ENCODE measurements around the gene DECR2. TPM values are rescaled to one million over a fixed set of nuclear protein-coding genes. Genes with fewer than 3 reads are reported as not detected.

DECR2 gene
- total and polyA plus RNA-seq, 9 of the 15 experiments (the other 6 are each of a cell fraction or from before 2014, with no cell fraction given), result 1.0 to 31.9 (median 10.3) TPM

DNA sequence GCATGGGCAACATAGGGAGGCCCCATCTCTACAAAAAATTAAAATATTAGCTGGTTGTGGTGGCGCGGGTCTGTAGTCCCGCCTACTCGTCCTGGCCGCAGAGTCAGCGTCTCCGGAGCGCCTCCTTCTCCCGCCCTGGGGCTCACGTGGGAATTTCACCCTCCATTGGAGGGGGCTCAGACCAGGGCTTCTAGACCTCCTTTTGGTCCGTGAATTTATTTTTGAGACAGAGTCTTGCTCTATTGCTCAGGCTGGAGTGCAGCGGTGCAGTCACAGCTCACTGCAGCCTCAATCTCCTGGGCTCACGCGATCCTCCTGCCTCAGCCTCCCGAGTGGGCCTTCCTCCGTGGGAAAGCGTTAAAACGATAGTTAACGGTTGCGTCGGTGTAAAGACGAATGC is 5.1 kb upstream of the DECR2 start (continued):
- TF ChIP-seq, protein P1, sequence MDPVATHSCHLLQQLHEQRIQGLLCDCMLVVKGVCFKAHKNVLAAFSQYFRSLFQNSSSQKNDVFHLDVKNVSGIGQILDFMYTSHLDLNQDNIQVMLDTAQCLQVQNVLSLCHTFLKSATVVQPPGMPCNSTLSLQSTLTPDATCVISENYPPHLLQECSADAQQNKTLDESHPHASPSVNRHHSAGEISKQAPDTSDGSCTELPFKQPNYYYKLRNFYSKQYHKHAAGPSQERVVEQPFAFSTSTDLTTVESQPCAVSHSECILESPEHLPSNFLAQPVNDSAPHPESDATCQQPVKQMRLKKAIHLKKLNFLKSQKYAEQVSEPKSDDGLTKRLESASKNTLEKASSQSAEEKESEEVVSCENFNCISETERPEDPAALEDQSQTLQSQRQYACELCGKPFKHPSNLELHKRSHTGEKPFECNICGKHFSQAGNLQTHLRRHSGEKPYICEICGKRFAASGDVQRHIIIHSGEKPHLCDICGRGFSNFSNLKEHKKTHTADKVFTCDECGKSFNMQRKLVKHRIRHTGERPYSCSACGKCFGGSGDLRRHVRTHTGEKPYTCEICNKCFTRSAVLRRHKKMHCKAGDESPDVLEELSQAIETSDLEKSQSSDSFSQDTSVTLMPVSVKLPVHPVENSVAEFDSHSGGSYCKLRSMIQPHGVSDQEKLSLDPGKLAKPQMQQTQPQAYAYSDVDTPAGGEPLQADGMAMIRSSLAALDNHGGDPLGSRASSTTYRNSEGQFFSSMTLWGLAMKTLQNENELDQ (CRISPR knock-in tag; IDR thresholded peaks at IDR 0.05; ENCODE audit: borderline replicate concordance), result no peak
- TF ChIP-seq ATF1 (CRISPR knock-in tag; IDR thresholded peaks at IDR 0.05), result no peak
- peak; percentile 51; the same call in 1 of the 2 replicates for TF ChIP-seq ATF1 (tag; IDR thresholded peaks at IDR 0.05)
- no peak for TF ChIP-seq SMARCE1 (IDR thresholded peaks at IDR 0.05)
- no peak for TF ChIP-seq NEUROD1 (IDR thresholded peaks at IDR 0.05; ENCODE audit: borderline replicate concordance, low read depth, low read length, partially characterized antibody)
- TF ChIP-seq, protein P2, sequence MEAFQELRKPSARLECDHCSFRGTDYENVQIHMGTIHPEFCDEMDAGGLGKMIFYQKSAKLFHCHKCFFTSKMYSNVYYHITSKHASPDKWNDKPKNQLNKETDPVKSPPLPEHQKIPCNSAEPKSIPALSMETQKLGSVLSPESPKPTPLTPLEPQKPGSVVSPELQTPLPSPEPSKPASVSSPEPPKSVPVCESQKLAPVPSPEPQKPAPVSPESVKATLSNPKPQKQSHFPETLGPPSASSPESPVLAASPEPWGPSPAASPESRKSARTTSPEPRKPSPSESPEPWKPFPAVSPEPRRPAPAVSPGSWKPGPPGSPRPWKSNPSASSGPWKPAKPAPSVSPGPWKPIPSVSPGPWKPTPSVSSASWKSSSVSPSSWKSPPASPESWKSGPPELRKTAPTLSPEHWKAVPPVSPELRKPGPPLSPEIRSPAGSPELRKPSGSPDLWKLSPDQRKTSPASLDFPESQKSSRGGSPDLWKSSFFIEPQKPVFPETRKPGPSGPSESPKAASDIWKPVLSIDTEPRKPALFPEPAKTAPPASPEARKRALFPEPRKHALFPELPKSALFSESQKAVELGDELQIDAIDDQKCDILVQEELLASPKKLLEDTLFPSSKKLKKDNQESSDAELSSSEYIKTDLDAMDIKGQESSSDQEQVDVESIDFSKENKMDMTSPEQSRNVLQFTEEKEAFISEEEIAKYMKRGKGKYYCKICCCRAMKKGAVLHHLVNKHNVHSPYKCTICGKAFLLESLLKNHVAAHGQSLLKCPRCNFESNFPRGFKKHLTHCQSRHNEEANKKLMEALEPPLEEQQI (IDR thresholded peaks at IDR 0.05), result no peak
- no peak for TF ChIP-seq MYNN (IDR thresholded peaks at IDR 0.05)
- TF ChIP-seq MYNN (CRISPR knock-in tag; IDR thresholded peaks at IDR 0.05), result no peak
- no peak for TF ChIP-seq PATZ1 (CRISPR knock-in tag; IDR thresholded peaks at IDR 0.05; ENCODE audit: borderline replicate concordance)
- TF ChIP-seq NELFE (IDR thresholded peaks at IDR 0.05; ENCODE audit: insufficient read depth, insufficient read length), result no peak
- no peak for TF ChIP-seq STAT6 (CRISPR knock-in tag; IDR thresholded peaks at IDR 0.05)
- TF ChIP-seq KLF13 (tag; IDR thresholded peaks at IDR 0.05; ENCODE audit: borderline replicate concordance, low read depth), result no peak
- TF ChIP-seq ZBTB1 (CRISPR knock-in tag; IDR thresholded peaks at IDR 0.05; ENCODE audit: borderline replicate concordance, low read depth), result no peak
- 0 out of 2 replicates have a peak, but pooled peaks have one; percentile 62 for TF ChIP-seq TOE1 (IDR thresholded peaks at IDR 0.05; ENCODE audit: borderline replicate concordance)
- no peak for TF ChIP-seq TOE1 (CRISPR knock-in tag; IDR thresholded peaks at IDR 0.05; ENCODE audit: borderline replicate concordance, low read depth)
- TF ChIP-seq BDP1 (IDR thresholded peaks at IDR 0.05; ENCODE audit: insufficient read depth, insufficient read length), result no peak
- TF ChIP-seq POLR2A (conservative IDR thresholded peaks at IDR 0.05), result peak; percentile 65
- TF ChIP-seq, protein P3, sequence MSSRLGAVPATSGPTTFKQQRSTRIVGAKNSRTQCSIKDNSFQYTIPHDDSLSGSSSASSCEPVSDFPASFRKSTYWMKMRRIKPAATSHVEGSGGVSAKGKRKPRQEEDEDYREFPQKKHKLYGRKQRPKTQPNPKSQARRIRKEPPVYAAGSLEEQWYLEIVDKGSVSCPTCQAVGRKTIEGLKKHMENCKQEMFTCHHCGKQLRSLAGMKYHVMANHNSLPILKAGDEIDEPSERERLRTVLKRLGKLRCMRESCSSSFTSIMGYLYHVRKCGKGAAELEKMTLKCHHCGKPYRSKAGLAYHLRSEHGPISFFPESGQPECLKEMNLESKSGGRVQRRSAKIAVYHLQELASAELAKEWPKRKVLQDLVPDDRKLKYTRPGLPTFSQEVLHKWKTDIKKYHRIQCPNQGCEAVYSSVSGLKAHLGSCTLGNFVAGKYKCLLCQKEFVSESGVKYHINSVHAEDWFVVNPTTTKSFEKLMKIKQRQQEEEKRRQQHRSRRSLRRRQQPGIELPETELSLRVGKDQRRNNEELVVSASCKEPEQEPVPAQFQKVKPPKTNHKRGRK (tag; IDR thresholded peaks at IDR 0.05), result no peak

All from K562 (cell line).